ENCODE data around the gene BHMT2.

DNA sequence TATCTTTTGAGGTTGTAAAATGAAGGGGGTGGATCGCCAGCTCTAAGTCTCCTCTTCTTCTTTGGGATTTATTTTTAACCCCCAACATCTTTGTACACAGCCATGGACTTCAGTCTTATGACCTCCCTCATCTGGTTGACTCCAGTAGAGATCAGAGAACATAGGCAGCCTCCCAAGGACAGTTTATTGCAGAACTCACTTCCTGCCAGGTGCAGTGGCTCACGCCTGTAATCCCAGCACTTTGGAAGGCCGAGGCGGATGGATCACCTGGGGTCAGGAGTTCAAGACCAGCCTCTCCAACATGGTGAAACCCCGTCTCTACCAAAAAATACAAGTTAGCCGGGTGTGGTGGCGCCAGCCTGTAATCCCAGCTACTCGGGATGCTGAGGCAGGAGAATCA is 39.2 kb downstream of the BHMT2 start:
- TF ChIP-seq, protein P1, sequence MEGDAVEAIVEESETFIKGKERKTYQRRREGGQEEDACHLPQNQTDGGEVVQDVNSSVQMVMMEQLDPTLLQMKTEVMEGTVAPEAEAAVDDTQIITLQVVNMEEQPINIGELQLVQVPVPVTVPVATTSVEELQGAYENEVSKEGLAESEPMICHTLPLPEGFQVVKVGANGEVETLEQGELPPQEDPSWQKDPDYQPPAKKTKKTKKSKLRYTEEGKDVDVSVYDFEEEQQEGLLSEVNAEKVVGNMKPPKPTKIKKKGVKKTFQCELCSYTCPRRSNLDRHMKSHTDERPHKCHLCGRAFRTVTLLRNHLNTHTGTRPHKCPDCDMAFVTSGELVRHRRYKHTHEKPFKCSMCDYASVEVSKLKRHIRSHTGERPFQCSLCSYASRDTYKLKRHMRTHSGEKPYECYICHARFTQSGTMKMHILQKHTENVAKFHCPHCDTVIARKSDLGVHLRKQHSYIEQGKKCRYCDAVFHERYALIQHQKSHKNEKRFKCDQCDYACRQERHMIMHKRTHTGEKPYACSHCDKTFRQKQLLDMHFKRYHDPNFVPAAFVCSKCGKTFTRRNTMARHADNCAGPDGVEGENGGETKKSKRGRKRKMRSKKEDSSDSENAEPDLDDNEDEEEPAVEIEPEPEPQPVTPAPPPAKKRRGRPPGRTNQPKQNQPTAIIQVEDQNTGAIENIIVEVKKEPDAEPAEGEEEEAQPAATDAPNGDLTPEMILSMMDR (IDR thresholded peaks at IDR 0.05): no peak
- no peak for TF ChIP-seq POLR2A (IDR thresholded peaks at IDR 0.05)

Measured in heart left ventricle (tissue), 13 donors.